ENCODE data around the gene MYO1E. TPM values are rescaled to one million over a fixed set of nuclear protein-coding genes. Genes with fewer than 3 reads are reported as not detected.
A peak's percentile ranks its signal among the peaks of the same experiment; 100 is the strongest.

MYO1E gene
- 10 to 100 TPM; 20.6 to 32.1 (median 22.9) TPM for total RNA-seq
- 10 to 100 TPM; 44.4 to 92.2 (median 74.1) TPM for polyA plus RNA-seq

DNA sequence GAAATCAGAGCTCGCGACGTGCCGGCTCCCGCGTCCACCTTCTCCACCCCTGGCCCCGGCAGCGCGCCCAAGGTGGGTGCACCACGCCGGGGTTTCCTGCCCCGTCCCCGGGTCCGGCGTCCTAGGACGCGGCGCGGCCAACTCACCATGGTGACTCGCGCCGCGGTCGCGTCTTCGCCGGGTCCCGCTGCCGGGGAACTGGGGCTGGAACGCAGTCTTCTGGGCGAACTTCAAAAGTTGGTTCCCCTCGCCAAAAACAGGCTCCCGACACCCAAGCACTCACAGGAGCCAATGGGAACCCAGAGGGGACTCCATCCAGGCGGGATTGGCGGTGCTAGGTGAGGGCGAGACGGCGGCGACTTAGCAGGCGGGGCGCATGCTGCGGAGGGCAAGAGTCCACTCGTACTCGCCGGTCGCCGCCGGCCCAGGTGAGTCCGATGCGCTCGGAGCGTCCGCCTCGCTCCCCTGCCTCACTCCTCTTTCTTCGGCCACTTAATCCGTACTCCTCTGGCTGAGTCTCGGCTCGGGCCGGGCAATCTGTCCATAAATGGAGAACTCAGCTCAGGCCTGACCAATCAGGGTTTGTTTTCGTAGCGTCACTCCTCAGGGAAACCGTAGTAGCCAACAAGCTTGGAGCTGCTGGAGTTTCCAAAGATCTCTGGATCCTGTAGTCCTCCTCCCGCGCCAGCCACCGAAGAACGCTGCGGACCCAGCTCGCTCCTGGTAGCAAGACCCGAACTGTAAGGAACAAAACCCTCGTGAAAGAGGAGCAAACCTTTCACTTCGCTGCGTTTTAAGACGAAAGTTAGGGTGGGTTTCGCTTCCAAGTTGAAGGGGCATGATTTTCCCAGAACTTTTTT, at the start of gene MYO1E:
MYO1E (minus strand) TSS at position 520 of the 860 bp plus-strand sequence; CDS start at position 149, 371 bp downstream.
- TF ChIP-seq POLR2A (IDR thresholded peaks at IDR 0.05) (peak; percentile 64 to 89), CTCF (IDR thresholded peaks at IDR 0.05) (no peak), EP300 (IDR thresholded peaks at IDR 0.05) (peak in 1 of 4 donors; percentile 18), POLR2AphosphoS5 (IDR thresholded peaks at IDR 0.05) (peak; percentile 84 to 97 (median 92))
- H3K36me3 ChIP-seq = no peaks in the 10 kb centered on the region
- H3K27me3 ChIP-seq = no peaks in the 10 kb centered on the region
- WGBS, 2 donors = 0% methylated on average over 74 of the region's 74 CpGs
- no peaks in the 10 kb centered on the region for H3K9me3 ChIP-seq
- H3K27ac ChIP-seq = peak within 1 kb of the TSS; percentile 94 to 98 (median 97)
- intact Hi-C loops (cut with DNase I) = loop anchor here (1.0 to 10.0 kb wide), 2 partner anchors 65 to 598 kb away; partner anchors contain the start of gene MINDY2
- H3K4me1 ChIP-seq = peaks cover 0 to 16% (median 13%) of the 10 kb centered on the region in 4 donors
- peak within 1 kb of the TSS; percentile 66 to 94 (median 87) for H3K4me3 ChIP-seq
- peak; percentile 97 for DNase-seq

- no peak overlapping the region for H3K4me3 ChIP-seq
- no peak for DNase-seq
- TF ChIP-seq POLR2A (IDR thresholded peaks at IDR 0.05) (no peak), CTCF (IDR thresholded peaks at IDR 0.05) (no peak), EP300 (IDR thresholded peaks at IDR 0.05) (no peak), POLR2AphosphoS5 (IDR thresholded peaks at IDR 0.05) (no peak)
- H3K4me1 ChIP-seq = no peaks in the 10 kb centered on the region
- no peak overlapping the region for H3K27ac ChIP-seq
- intact Hi-C loops (cut with DNase I) = no loop called here
- H3K9me3 ChIP-seq = no peaks in the 10 kb centered on the region
- H3K36me3 ChIP-seq = no peaks in the 10 kb centered on the region
- 49 to 59% methylated on average over 13 of the region's 16 CpGs for WGBS, 2 donors
- H3K27me3 ChIP-seq = no peaks in the 10 kb centered on the region
Observed at GRCh38 chr15:59420986-59421618, 48.4 kb upstream of the MYO1E start.

- Histone ChIP-seq H3K9me3 (no peaks in the 10 kb centered on the region), H3K27me3 (no peaks in the 10 kb centered on the region), H3K27ac (no peak overlapping the region), H3K4me1 (no peaks in the 10 kb centered on the region), H3K36me3 (no peaks in the 10 kb centered on the region), H3K4me3 (no peak overlapping the region)
- intact Hi-C loops (cut with DNase I) = no loop called here
- WGBS, 2 donors = 87 to 92% methylated on average over 3 of the region's 3 CpGs
- DNase-seq = no peak
- TF ChIP-seq CTCF (IDR thresholded peaks at IDR 0.05) (no peak), POLR2AphosphoS5 (IDR thresholded peaks at IDR 0.05) (no peak), POLR2A (IDR thresholded peaks at IDR 0.05) (no peak), EP300 (IDR thresholded peaks at IDR 0.05) (no peak)
Observed at GRCh38 chr15:59420108-59420507, 47.4 kb upstream of the MYO1E start.

- TF ChIP-seq POLR2AphosphoS5 (IDR thresholded peaks at IDR 0.05) (no peak), EP300 (IDR thresholded peaks at IDR 0.05) (no peak), POLR2A (IDR thresholded peaks at IDR 0.05) (no peak), CTCF (IDR thresholded peaks at IDR 0.05) (no peak)
- Histone ChIP-seq H3K36me3 (no peaks in the 10 kb centered on the region), H3K27me3 (no peaks in the 10 kb centered on the region), H3K4me3 (no peak overlapping the region), H3K27ac (no peak overlapping the region), H3K4me1 (no peaks in the 10 kb centered on the region), H3K9me3 (no peaks in the 10 kb centered on the region)
- WGBS, 2 donors = 61 to 74% methylated on average over 1 of the region's 1 CpG
- intact Hi-C loops (cut with DNase I) = no loop called here
- DNase-seq = no peak
Observed at GRCh38 chr15:59419170-59419569, 46.5 kb upstream of the MYO1E start.

All from sigmoid colon (tissue), 7 donors.